Measurements from ENCODE around the gene EPM2A. TPM values are rescaled to one million over a fixed set of nuclear protein-coding genes. Genes with fewer than 3 reads are reported as not detected.
"Not testable (repeated sequence)": the region's sequence is repeated elsewhere in the genome, so short reads cannot be mapped to it uniquely, and the experiment has no call there.

EPM2A gene
- polyA plus RNA-seq (ENCODE audit: insufficient read depth in 1 of 5, insufficient read length in 5 of 5, low replicate concordance in 1 of 5) = 1 to 10 TPM; 6.5 to 8.9 (median 6.8) TPM
- long read RNA-seq, donor 1, full-length matches to known transcripts = 3 of 3 reads
- long read RNA-seq, donor 1, partial matches to known transcripts = 0 of 3 reads
- long read RNA-seq, donor 1, other reads (novel, unspliced or antisense) = 0 of 3 reads
- long read RNA-seq, donor 2, full-length matches to known transcripts = 6 of 6 reads
- long read RNA-seq, donor 2, partial matches to known transcripts = 0 of 6 reads
- long read RNA-seq, donor 2, other reads (novel, unspliced or antisense) = 0 of 6 reads
- long read RNA-seq, donor 3, partial matches to known transcripts = 0 of 4 reads
- long read RNA-seq, donor 3, other reads (novel, unspliced or antisense) = 0 of 4 reads
- long read RNA-seq, donor 4, full-length matches to known transcripts = 3 of 3 reads
- long read RNA-seq, donor 4, partial matches to known transcripts = 0 of 3 reads
- long read RNA-seq, donor 4, other reads (novel, unspliced or antisense) = 0 of 3 reads
- long read RNA-seq, donor 5, full-length matches to known transcripts = 8 of 8 reads
- long read RNA-seq, donor 5, partial matches to known transcripts = 0 of 8 reads
- long read RNA-seq, donor 5, other reads (novel, unspliced or antisense) = 0 of 8 reads
- long read RNA-seq, donor 6, full-length matches to known transcripts = 5 of 5 reads
- long read RNA-seq, donor 6, partial matches to known transcripts = 0 of 5 reads
- long read RNA-seq, donor 6, other reads (novel, unspliced or antisense) = 0 of 5 reads
- long read RNA-seq, donor 7, full-length matches to known transcripts = 8 of 8 reads
- long read RNA-seq, donor 7, partial matches to known transcripts = 0 of 8 reads
- long read RNA-seq, donor 7, other reads (novel, unspliced or antisense) = 0 of 8 reads
- long read RNA-seq, donor 8, partial matches to known transcripts = 0 of 2 reads
- long read RNA-seq, donor 8, other reads (novel, unspliced or antisense) = 0 of 2 reads

GRCh38 chr6:145735356-145736165 lies at the start of gene EPM2A:
EPM2A (minus strand) TSS chr6:145735520; CDS start chr6:145735498, 22 bp downstream.
- peak; percentile 67 to 72 for DNase-seq

GRCh38 chr6:145784683-145785082 lies 49.4 kb upstream of the EPM2A start:
- no peak for DNase-seq

- DNase-seq = no peak
Observed at GRCh38 chr6:145783796-145784195, 48.5 kb upstream of the EPM2A start.

- DNase-seq = no peak
Observed at GRCh38 chr6:145772846-145773245, 37.5 kb upstream of the EPM2A start.

- no peak for DNase-seq
Observed at GRCh38 chr6:145765449-145765848, 30.1 kb upstream of the EPM2A start.

GRCh38 chr6:145763742-145764141 lies 28.4 kb upstream of the EPM2A start:
- DNase-seq = no peak

- no peak for DNase-seq
Observed at GRCh38 chr6:145761584-145761983, 26.3 kb upstream of the EPM2A start.

- no peak for DNase-seq
Observed at GRCh38 chr6:145758113-145758512, 22.8 kb upstream of the EPM2A start.

GRCh38 chr6:145756170-145756662 lies 20.9 kb upstream of the EPM2A start:
- peak; percentile 43 to 57 for DNase-seq

GRCh38 chr6:145755682-145756081 lies 20.4 kb upstream of the EPM2A start:
- no peak for DNase-seq

- DNase-seq = no peak
Observed at GRCh38 chr6:145752638-145753037, 17.3 kb upstream of the EPM2A start.

GRCh38 chr6:145749632-145750031 lies 14.3 kb upstream of the EPM2A start:
- no peak for DNase-seq

GRCh38 chr6:145745861-145746260 lies 10.5 kb upstream of the EPM2A start:
- DNase-seq = no peak

GRCh38 chr6:145744619-145745018 lies 9.3 kb upstream of the EPM2A start:
- no peak for DNase-seq

- DNase-seq = no peak
Observed at GRCh38 chr6:145743332-145743731, 8.0 kb upstream of the EPM2A start.

- DNase-seq = not testable (repeated sequence)
Observed at GRCh38 chr6:145742472-145742871, 7.2 kb upstream of the EPM2A start.

- not testable (repeated sequence) for DNase-seq
Observed at GRCh38 chr6:145739685-145740084, 4.4 kb upstream of the EPM2A start.

- DNase-seq = no peak
Observed at GRCh38 chr6:145738265-145738664, 2.9 kb upstream of the EPM2A start.

- DNase-seq = peak; percentile 52 to 73
Observed at GRCh38 chr6:145736661-145737144, 1.4 kb upstream of the EPM2A start.

- peak; percentile 85 to 87 for DNase-seq
Observed at GRCh38 chr6:145734486-145735355, 599 bp downstream of the EPM2A start.

Measured in right lung (tissue), 10 donors.